Hematopoietic multipotent progenitor cell treated with erythropoietin and hydrocortisone succinate and interleukin-3 and kit ligand, for 6 days (in vitro differentiated cells): ENCODE data around the gene KYAT1.

Experiments used
- DNase-seq: peaks from one replicate; pipeline ENCODE4 v3.0.0-alpha.2; 2015

KYAT1 gene

DNA sequence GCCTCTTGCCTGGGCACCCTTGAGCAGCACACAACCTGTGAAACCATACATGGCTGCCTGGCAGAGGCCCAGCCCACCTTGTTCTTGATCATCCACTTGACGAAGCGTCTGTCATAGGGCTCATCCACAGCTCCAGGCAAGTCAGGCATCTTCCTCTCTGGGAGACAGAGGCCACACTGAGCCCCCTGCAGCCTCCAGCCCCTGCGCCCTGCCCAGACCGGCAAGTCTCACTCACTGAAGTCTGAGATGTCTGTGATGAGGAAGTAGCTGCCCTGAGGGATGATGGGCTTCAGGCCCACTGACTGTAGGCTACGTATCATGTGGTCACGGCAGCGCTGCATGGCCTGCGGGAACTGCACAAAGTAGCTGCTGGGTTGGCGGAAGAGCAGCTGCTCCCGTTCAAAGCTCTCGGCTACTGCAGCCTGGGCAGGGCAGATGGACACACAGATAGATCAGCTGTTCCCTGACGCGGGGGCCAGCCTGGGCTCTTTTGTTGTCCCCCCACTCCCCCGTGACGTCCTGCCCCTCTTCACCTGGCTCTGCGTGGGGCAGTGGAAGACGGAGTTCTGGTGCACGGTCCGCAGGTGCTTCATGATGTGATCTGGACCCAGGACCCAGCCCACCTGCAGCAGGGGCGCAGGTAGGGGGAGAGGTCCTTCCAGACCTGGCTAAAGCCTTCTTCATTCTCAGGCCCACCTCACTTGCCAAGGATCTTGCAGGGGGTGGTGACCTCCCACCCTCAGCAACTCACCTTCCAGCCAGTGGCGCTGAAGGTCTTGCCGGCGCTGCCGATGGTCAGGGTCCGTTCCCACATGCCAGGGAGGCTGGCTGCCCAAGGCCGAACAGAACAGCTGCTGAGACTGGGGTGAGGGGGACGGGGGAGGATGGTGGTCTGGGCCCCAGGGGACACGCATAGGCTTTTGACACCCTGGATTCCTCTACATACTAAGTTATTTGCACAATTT is 46.2 kb downstream of the KYAT1 start:
- DNase-seq, result no peak

GRCh38 chr9:128833696-128834095 is 48.1 kb downstream of the KYAT1 start:
- DNase-seq, result no peak

DNA sequence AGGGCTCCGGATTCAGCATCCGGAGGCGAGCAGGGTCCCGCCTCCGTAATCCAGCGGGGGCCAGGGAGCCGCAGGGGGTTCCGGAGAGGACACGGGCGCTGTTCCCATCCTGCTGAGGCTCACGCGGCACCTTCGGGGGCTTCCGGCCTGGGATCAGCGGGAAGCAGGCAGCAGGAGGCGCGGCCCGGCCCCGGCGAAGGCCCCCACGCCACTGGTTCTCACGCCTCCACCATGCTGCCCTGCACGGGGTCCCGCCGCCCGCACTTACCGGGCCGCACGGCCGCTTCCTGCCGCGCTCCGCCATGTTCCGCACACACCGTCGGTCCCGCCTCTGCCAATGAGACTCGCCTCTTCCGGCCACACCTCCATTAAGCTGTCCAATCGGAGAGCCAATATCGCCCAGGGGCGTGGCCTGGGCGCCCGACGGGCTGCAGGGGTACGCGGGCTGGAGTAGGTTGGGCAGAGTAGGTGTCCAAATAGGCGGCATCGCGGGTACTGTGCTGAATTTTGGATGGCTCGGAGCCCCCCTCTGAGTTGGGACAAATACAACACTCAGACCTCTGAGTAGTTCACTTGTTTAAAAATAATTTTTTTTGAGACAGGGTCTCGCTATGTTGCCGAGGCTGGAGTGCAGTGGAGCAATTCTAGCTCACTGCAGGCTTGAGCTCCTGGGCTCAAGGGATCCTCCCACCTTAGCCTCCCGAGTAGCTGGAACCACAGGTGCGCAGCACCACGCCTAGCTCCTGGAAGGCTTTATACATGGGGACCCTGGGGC is 52.1 kb downstream of the KYAT1 start, which contains the start of gene SPOUT1:
SPOUT1 (minus strand) TSS at position 318 of the 775 bp plus-strand sequence; CDS start at position 304, 14 bp downstream.
- peak; percentile 97 for DNase-seq

DNA sequence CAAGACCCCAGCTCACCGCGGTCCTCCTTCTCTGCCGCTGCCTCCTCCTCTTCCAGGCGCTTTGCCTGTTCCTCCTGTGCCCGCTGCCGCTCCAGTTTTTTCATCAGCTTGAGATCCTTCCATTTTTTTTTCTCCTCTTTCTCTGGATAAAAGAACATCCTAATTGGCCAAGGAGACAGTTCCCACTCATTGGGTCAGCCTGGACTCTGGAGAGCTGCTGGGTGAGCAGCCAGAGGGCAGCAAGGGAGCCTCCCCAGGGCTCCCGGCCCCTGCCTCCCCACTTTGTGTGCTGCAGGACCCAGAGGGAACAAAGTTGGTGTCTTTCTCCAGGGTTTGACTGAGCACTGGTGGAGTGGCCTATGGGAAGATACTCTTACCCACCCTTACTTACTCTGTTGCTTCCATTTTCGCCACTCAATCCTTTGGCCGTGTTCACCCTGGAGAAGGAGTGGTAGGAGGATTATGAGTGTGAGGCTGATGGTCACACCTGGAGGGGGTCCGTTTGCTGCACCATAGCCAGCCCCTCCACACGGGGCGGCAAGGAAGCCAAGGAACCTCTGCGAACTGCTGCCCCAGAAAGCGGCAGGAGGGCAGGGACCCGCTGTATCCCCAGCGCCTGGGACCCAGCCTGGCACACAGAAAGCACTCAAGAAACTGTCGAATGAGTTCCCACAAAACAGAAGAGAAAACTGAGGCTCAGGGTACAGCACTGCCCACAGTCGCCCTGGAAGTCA is 52.9 kb downstream of the KYAT1 start:
- peak; percentile 19 for DNase-seq

GRCh38 chr9:128828267-128828666 is 53.5 kb downstream of the KYAT1 start:
- no peak for DNase-seq

GRCh38 chr9:128825923-128826700 is 55.6 kb downstream of the KYAT1 start:
- no peak for DNase-seq

- DNase-seq, result no peak
Observed at GRCh38 chr9:128824911-128825310, 56.8 kb downstream of the KYAT1 start.

GRCh38 chr9:128823903-128824406 is 57.8 kb downstream of the KYAT1 start:
- DNase-seq, result no peak

GRCh38 chr9:128823362-128823902 is 58.3 kb downstream of the KYAT1 start:
- DNase-seq, result no peak

DNA sequence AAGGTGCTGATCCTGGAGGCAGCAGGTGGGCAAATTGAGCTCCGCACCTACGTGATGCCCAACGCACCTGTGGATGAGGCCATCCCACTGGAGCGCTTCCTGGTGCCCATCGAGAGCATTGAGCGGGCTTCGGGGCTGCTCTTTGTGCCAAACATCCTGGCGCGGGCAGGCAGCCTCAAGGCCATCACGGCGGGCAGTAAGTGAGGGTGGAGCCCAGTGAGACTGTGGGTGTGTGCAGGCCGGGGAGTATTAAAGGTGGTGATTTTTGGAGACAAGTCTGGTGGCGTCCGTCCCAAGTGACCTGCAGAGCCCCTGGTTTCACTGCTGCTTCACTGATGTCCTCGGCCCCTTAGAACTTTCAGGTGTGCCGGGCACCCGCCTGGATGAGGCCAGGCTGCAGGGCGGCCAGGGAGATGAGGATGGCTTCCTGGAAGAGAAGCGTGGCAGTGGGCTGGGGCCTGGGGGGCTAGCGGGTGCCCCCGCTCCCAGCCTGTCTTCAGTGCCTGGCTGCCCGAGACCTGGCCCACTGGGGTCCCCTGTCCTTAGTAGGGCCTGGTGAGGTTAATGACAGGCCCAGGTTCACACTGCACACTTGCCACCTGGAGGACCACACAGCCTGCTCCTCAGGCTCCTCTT is 59.2 kb downstream of the KYAT1 start:
- DNase-seq, result no peak

GRCh38 chr9:128821584-128822406 is 60.0 kb downstream of the KYAT1 start:
- no peak for DNase-seq

DNA sequence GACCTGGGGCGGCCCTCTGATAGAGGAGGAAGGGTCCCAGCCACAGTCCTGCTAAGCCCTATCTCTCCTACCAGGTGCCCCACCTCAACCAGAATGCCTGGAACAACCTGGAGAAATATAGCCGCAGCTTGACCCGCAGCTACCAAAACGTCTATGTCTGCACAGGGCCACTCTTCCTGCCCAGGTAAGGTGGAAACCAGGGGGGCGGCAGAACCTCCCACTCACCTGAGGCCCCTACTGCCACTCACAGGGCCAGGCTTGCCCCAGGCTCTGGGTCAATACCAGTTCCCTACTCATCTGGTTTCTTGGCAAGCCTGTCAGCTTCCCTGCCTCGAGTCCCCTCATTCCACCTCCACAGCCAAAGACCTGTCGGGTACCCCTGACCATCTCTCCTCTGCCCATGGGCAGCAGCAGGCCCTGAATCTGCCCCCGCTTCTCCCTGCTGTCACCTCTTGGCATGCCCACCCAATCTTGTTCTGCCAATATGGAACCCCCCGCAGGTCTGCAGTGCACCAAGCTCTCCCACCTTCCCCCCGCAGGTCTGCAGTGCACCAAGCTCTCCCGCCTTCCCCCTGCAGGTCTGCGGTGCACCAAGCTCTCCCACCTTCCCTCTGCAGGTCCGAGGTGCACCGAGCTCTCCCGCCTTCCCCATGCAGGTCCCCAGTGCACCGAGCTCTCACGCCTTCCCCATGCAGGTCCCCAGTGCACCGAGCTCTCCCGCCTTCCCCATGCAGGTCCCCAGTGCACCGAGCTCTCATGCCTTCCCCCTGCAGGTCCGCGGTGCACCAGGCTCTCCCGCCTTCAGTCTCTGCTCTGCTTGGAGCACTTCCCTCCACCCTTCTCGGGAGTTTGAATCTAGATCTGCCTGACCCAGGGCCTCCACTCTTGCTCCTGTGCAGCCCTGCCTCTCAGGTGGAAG is 60.8 kb downstream of the KYAT1 start:
- no peak for DNase-seq

DNA sequence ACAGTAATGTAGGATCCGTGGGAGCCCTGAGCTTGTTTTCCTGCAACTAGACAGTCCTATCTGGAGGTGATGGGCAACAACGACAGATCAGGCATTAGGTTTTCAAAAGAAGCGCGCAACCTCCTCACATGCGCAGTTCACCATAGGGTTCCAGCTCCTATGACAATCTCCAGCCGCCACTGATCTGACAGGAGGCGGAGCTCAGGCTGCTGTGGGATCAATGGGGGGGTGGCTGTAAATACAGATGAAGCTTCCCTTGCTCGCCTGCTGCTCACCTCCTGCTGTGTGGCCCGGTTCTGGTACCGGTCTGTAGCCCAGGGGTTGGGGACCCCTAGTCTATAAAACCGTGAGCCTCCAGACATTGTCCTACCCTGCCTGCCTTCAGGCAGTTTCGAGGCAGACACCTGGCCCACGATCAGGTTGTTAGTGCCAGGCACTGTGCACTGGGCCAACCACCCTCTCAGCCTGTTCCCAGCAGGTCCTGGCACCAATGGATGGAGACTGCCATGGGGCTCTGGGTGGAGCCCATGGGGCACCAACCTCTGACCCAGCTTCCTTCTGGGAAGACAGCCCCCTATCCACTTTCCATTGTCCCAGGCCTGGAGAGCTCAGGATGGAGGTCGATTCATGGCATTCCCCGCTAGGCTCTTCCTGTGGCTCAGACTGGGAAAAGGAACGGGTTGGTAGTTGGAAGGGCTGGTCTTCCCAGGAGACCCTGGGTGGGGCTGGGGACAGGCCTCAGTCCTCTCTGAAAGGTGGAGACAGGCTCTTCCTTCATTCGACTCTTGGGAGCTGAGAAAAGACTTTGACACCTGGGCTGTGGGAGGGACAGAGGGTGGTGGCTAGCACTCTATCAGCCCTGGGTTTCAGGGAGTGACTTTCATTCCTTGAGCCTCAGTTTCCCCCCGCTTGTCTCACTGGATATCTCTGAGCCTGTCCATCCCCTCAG is 61.8 kb downstream of the KYAT1 start:
- peak; percentile 51 for DNase-seq

GRCh38 chr9:128818839-128819715 is 62.7 kb downstream of the KYAT1 start:
- peak; percentile 59 for DNase-seq

- DNase-seq, result peak; percentile 99
Observed at GRCh38 chr9:128818099-128818838, 63.5 kb downstream of the KYAT1 start, which contains the start of gene ENDOG. ENDOG (plus strand) TSS chr9:128818500; CDS start chr9:128818685, 185 bp downstream.

DNA sequence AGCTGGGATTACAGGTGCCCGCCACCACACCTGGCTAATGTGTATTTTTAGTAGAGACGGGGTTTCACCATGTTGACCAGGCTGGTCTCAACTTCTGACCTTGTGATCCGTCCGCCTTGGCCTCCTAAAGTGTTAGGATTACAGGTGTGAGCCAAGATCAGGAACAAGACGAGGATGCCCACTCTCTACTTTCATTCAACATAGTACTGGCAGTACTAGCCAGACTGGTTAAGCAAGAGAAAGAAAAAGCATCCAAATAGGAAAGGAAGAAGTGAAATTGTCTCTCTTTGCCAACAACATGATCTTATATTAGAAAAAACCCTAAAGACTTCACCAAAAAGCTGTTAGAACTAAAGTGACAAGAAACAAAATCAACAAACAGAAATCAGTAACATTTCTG is 70.9 kb downstream of the KYAT1 start:
- DNase-seq, result no peak
